Karpas-422 (cell line): Measurements from ENCODE around the gene TRIO. TPM values are rescaled to one million over a fixed set of nuclear protein-coding genes. Genes with fewer than 3 reads are reported as not detected.

Experiments
- DNase-seq: peaks from one replicate; pipeline ENCODE4 v3.0.0-alpha.2; 2015
- H2AFZ ChIP-seq: fragments of 200-600 bp; sonication (generic); 2 replicates; pipeline ENCODE4 v1.6.1; 2014; ENCODE audit warnings: antibody characterized with exemption, low read length, mixed read lengths
- H3K27ac ChIP-seq: fragments of 200-600 bp; sonication (generic); 2 replicates; pipeline ENCODE4 v1.5.1; 2014; ENCODE audit warnings: mild to moderate bottlenecking, low read length, moderate library complexity
- H3K27me3 ChIP-seq: fragments of 200-600 bp; sonication (generic); 2 replicates; pipeline ENCODE4 v1.6.1; 2014; ENCODE audit warnings: low read length, mixed read lengths
- H3K36me3 ChIP-seq: fragments of 200-600 bp; sonication (generic); 2 replicates; pipeline ENCODE4 v1.6.1; 2014; ENCODE audit warnings: low read length, mixed read lengths; ENCODE audit not compliant: insufficient read depth
- H3K4me1 ChIP-seq: fragments of 200-600 bp; sonication (generic); 2 replicates; pipeline ENCODE4 v1.6.1; 2014; ENCODE audit warnings: mild to moderate bottlenecking, low read length, mixed read lengths
- H3K4me2 ChIP-seq: fragments of 200-600 bp; sonication (generic); 2 replicates; pipeline ENCODE4 v1.6.1; 2014; ENCODE audit warnings: low read length, low read depth, mild to moderate bottlenecking; ENCODE audit not compliant: poor library complexity, severe bottlenecking
- H3K4me3 ChIP-seq: fragments of 200-600 bp; sonication (generic); 2 replicates; pipeline ENCODE4 v1.5.1; 2014; ENCODE audit warnings: mild to moderate bottlenecking, antibody characterized with exemption, low read length, mixed read lengths
- H3K79me2 ChIP-seq: fragments of 200-600 bp; sonication (generic); 2 replicates; pipeline ENCODE4 v1.6.1; 2014; ENCODE audit warnings: mild to moderate bottlenecking, low read length, mixed read lengths
- H3K9ac ChIP-seq: fragments of 200-600 bp; sonication (generic); 2 replicates; pipeline ENCODE4 v1.6.0; 2014; ENCODE audit warnings: low read length
- H3K9me2 ChIP-seq: fragments of 200-600 bp; sonication (generic), shearing (Covaris generic); replicated peaks from 2 replicates; pipeline ENCODE4 v1.6.0; 2014; ENCODE audit warnings: mild to moderate bottlenecking, low read length, moderate library complexity; ENCODE audit not compliant: insufficient read depth
- H3K9me3 ChIP-seq: fragments of 300-700, 200-600 bp; sonication (generic); 2 replicates; pipeline ENCODE4 v1.6.1; 2014; ENCODE audit warnings: low read length, mixed read lengths
- H4K20me1 ChIP-seq: fragments of 200-600 bp; sonication (generic); 2 replicates; pipeline ENCODE4 v1.6.1; 2014; ENCODE audit warnings: mild to moderate bottlenecking, antibody characterized with exemption, low read length, low read depth; ENCODE audit not compliant: insufficient read depth
- total RNA-seq: library from RNA; depleted of rRNA; stranded (reverse); fragments of >200 nt; shearing (Covaris generic); gene quantifications from 2 replicates; pipeline ENCODE4 v1.2.3, GENCODE V29; 2014; ENCODE audit warnings: low replicate concordance

TRIO gene
- total RNA-seq, 1 experiment from 2014 or later, result 0.04 TPM

DNA sequence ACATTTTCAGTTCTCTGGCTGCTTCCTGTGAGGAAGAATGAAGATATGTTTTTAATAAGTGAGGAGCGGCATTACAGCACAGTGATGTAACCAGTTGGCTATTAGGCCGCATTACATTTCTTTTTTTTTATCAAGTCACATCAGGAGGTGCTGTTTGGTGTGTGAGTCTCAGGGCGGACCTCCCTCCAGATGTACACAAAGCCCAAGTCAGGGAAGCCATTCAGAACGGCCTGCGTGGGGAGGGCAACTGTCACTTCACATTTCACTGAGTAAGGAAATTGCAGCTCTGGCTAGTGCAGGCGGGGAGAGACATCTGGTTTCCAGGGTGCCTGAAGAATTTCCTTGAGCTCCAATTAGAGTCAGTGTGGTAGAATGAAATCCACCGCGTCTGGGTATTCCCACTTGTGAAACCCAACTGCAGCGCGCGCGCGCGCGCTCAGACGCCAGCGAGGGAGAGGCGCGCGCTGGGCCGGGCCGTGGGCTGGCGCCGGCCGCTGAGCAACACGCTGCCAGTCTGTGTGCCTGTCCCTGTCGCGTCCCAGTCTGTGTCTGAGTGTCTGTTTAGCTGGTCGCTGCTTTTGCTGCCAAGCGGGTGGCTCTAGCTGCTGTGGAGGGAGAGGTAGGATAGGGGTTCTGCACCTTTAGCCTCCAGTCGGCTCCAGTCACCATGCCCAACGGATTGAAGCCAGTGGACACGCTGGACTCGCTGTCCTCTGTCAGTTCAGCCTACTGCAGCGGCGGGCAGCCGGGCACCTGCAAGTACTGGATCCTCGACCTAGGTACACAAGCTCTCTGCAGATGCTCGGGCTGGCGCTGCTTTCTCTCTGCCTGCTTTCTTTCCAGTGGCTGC is 297.7 kb downstream of the TRIO start:
- Histone ChIP-seq H4K20me1 (no peaks in the 10 kb centered on the region), H3K79me2 (no peaks in the 10 kb centered on the region), H3K4me3 (no peak overlapping the region), H3K27ac (no peak overlapping the region), H2AFZ (no peak overlapping the region), H3K4me2 (no peak overlapping the region), H3K9me2 (no peaks in the 10 kb centered on the region), H3K4me1 (no peaks in the 10 kb centered on the region), H3K9ac (no peak overlapping the region), H3K36me3 (no peaks in the 10 kb centered on the region), H3K9me3 (no peaks in the 10 kb centered on the region), H3K27me3 (no peaks in the 10 kb centered on the region)
- DNase-seq, result no peak

- Histone ChIP-seq H3K4me1 (no peaks in the 10 kb centered on the region), H3K9me3 (no peaks in the 10 kb centered on the region), H3K4me2 (no peak overlapping the region), H3K27ac (no peak overlapping the region), H3K79me2 (no peaks in the 10 kb centered on the region), H3K36me3 (no peaks in the 10 kb centered on the region), H2AFZ (no peak overlapping the region), H4K20me1 (no peaks in the 10 kb centered on the region), H3K4me3 (no peak overlapping the region), H3K27me3 (no peaks in the 10 kb centered on the region), H3K9me2 (no peaks in the 10 kb centered on the region), H3K9ac (no peak overlapping the region)
- no peak for DNase-seq
Observed at GRCh38 chr5:14441641-14442040, 298.5 kb downstream of the TRIO start.

GRCh38 chr5:14442536-14442935 is 299.4 kb downstream of the TRIO start:
- no peak for DNase-seq
- Histone ChIP-seq H3K9me2 (no peaks in the 10 kb centered on the region), H3K36me3 (no peaks in the 10 kb centered on the region), H3K9ac (no peak overlapping the region), H3K9me3 (no peaks in the 10 kb centered on the region), H3K4me3 (no peak overlapping the region), H3K27ac (no peak overlapping the region), H3K27me3 (no peaks in the 10 kb centered on the region), H4K20me1 (no peaks in the 10 kb centered on the region), H2AFZ (no peak overlapping the region), H3K79me2 (no peaks in the 10 kb centered on the region), H3K4me1 (no peaks in the 10 kb centered on the region), H3K4me2 (no peak overlapping the region)

- Histone ChIP-seq H3K4me1 (no peaks in the 10 kb centered on the region), H3K27me3 (no peaks in the 10 kb centered on the region), H3K27ac (no peak overlapping the region), H4K20me1 (no peaks in the 10 kb centered on the region), H3K9me2 (no peaks in the 10 kb centered on the region), H3K79me2 (no peaks in the 10 kb centered on the region), H3K4me3 (no peak overlapping the region), H2AFZ (no peak overlapping the region), H3K36me3 (no peaks in the 10 kb centered on the region), H3K9me3 (no peaks in the 10 kb centered on the region), H3K4me2 (no peak overlapping the region), H3K9ac (no peak overlapping the region)
- DNase-seq, result no peak
Observed at GRCh38 chr5:14443671-14444093, 300.5 kb downstream of the TRIO start.

- Histone ChIP-seq H3K79me2 (no peaks in the 10 kb centered on the region), H4K20me1 (no peaks in the 10 kb centered on the region), H3K4me2 (no peak overlapping the region), H3K36me3 (no peaks in the 10 kb centered on the region), H3K9me2 (no peaks in the 10 kb centered on the region), H3K9me3 (no peaks in the 10 kb centered on the region), H3K27ac (no peak overlapping the region), H3K4me1 (no peaks in the 10 kb centered on the region), H3K4me3 (no peak overlapping the region), H2AFZ (no peak overlapping the region), H3K9ac (no peak overlapping the region), H3K27me3 (no peaks in the 10 kb centered on the region)
- no peak for DNase-seq
Observed at GRCh38 chr5:14444161-14444560, 301.0 kb downstream of the TRIO start.

DNA sequence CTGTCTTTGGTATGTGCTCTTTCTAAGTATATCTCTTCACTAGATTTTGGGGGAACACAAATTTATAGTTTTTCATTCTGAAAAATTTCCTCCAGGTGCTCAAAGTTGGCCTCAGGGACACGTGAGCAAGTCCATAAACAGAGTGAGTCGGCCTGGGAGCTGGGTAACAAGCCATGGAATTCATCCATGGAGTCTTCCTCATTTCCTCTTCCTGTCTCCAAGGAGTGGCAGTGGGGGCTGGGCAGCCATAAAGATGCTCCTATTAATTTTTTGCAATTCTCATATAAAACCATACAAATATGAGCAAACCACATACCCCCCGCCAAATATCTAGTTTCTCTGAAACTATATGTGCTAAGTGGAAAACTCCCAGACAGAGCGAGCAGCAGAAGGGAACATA is 301.9 kb downstream of the TRIO start:
- no peaks in the 10 kb centered on the region for H3K79me2 ChIP-seq
- no peak for DNase-seq
- no peak overlapping the region for H3K27ac ChIP-seq
- H3K4me2 ChIP-seq, result no peak overlapping the region
- H3K9ac ChIP-seq, result no peak overlapping the region
- H3K9me3 ChIP-seq, result no peaks in the 10 kb centered on the region
- H2AFZ ChIP-seq, result no peak overlapping the region
- no peaks in the 10 kb centered on the region for H3K4me1 ChIP-seq
- H3K27me3 ChIP-seq, result no peaks in the 10 kb centered on the region
- no peaks in the 10 kb centered on the region for H3K36me3 ChIP-seq
- H3K4me3 ChIP-seq, result no peak overlapping the region
- H4K20me1 ChIP-seq, result no peaks in the 10 kb centered on the region
- no peaks in the 10 kb centered on the region for H3K9me2 ChIP-seq

- no peaks in the 10 kb centered on the region for H3K79me2 ChIP-seq
- no peaks in the 10 kb centered on the region for H3K9me3 ChIP-seq
- no peak overlapping the region for H2AFZ ChIP-seq
- H3K4me3 ChIP-seq, result no peak overlapping the region
- no peak for DNase-seq
- no peaks in the 10 kb centered on the region for H3K9me2 ChIP-seq
- no peaks in the 10 kb centered on the region for H3K36me3 ChIP-seq
- H3K9ac ChIP-seq, result no peak overlapping the region
- H3K4me1 ChIP-seq, result no peaks in the 10 kb centered on the region
- H3K27me3 ChIP-seq, result no peaks in the 10 kb centered on the region
- no peak overlapping the region for H3K4me2 ChIP-seq
- H3K27ac ChIP-seq, result no peak overlapping the region
- no peaks in the 10 kb centered on the region for H4K20me1 ChIP-seq
Observed at GRCh38 chr5:14445576-14446290, 302.6 kb downstream of the TRIO start.

GRCh38 chr5:14447958-14448911 is 305.1 kb downstream of the TRIO start:
- H3K79me2 ChIP-seq, result no peaks in the 10 kb centered on the region
- no peak overlapping the region for H3K27ac ChIP-seq
- H3K4me2 ChIP-seq, result no peak overlapping the region
- no peak for DNase-seq
- H3K9ac ChIP-seq, result no peak overlapping the region
- H3K27me3 ChIP-seq, result no peaks in the 10 kb centered on the region
- H3K36me3 ChIP-seq, result no peaks in the 10 kb centered on the region
- H2AFZ ChIP-seq, result no peak overlapping the region
- H3K4me1 ChIP-seq, result no peaks in the 10 kb centered on the region
- no peaks in the 10 kb centered on the region for H3K9me3 ChIP-seq
- no peaks in the 10 kb centered on the region for H3K9me2 ChIP-seq
- H3K4me3 ChIP-seq, result no peak overlapping the region
- no peaks in the 10 kb centered on the region for H4K20me1 ChIP-seq
